Left colon (tissue), 2 donors: Measurements from ENCODE around the gene DHRS7C. TPM values are rescaled to one million over a fixed set of nuclear protein-coding genes. Genes with fewer than 3 reads are reported as not detected.

Experiments used
- total RNA-seq, 2 donors: library from RNA; stranded (reverse); fragmentation: NEBNext Ultra II Directional; extraction: Animal tissue kit (Norgen Biotek cat#: 25700); gene quantifications; one replicate each; pipeline ENCODE4 v1.2.1, GENCODE V29; 2021
- donor health status: DM: no; HTN: no; CAD: no.
- donor health status: DM: yes; HTN: yes; CAD: no.

Gene DHRS7C
- total RNA-seq, 2 donors from 2014 or later: 0.31 to 0.36 TPM

Other genes starting within 250 kb of the DHRS7C start
- gene STX8, start 215.8 kb downstream of the DHRS7C start, total RNA-seq: 10 to 100 TPM; 43.1 to 45.3 TPM
- not detected for gene CFAP52, start 214.9 kb downstream of the DHRS7C start, total RNA-seq
- gene USP43, start 146.1 kb downstream of the DHRS7C start, total RNA-seq: 10 to 100 TPM; 14.4 to 17.9 TPM
- gene GSG1L2, start 30.5 kb upstream of the DHRS7C start, total RNA-seq: not detected
- gene GLP2R, start 34.3 kb upstream of the DHRS7C start, total RNA-seq: 10 to 100 TPM; 10.4 to 11.9 TPM
- gene RCVRN, start 113.7 kb upstream of the DHRS7C start, total RNA-seq: under 1 TPM in 1 of 2 donors, not detected in 1; 0.28 TPM